Measurements from ENCODE around the gene OOSP3. TPM values are rescaled to one million over a fixed set of nuclear protein-coding genes. Genes with fewer than 3 reads are reported as not detected.
"Not testable (repeated sequence)": the region's sequence is repeated elsewhere in the genome, so short reads cannot be mapped to it uniquely, and the experiment has no call there.

OOSP3 gene
- total RNA-seq, 1 donor from 2014 or later, result not detected

DNA sequence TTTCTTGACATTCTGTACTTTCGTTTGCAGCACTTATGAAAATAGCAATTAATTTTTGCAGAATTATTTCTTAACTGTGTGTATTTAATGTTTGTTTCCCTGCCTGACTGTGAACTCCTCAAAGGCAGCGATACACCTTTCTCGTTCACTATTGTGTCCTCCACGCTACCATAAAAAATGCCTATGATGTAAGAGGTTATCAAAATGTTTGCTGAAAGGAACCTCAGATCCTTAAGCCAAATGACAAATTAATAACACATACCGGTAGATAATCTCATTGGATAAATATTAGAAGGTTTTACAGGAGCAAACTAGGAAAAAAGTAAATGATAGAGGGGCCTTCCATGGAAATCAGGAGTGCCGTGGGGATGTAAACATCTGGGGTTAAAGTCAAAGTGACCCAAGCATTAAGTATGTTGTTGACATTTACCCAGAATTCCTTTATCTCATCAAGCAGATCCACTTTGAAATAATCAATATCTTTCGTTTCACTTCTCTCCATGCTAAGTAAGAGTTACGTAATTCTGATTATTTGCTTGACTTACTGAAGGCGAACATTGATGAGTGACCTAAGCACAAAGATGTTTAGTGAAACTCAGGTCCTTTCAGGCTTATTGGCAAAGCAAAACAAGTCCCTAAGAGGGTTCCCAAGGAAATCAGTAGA is 2.6 kb upstream of the OOSP3 start:
- DNase-seq (ENCODE audit: low spot score), result no peak

DNA sequence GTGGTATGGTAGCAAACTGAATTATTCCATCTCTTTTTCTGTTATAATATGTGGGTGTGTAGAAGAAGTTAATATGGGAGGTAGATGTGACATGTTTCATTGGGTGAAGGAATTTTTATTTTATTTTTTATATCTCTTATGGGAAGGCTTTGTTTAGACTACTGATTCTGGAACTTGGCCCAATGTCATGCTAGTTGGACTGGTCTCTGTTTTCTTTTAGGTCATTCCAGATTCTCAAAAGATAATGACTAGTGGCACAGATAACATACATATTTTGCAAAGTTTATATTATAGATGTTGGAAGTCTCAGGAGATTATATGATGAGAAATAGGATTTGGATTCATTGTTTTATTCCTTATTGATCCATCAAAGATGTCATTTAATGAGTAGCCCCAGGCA is 1.3 kb upstream of the OOSP3 start:
- no peak for DNase-seq (ENCODE audit: low spot score)

DNA sequence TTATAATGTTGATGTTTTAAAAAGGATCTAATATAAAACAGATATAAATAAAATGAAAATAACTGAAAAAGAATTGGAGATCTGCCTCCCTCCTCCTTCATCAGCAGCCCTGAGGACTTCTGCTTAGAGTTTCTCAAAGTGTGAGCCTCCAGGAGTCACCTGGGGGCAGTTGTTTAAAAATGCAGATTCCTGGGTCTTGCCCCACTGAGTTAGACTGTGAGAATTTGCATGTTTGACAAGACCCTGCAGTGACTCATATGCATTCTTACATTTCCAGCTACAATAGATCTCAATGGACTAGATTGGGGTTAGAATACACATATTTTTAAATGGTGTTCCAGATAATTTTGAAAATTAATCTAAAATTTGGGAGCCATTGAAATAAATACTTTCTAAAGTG is 798 bp upstream of the OOSP3 start:
- DNase-seq (ENCODE audit: low spot score), result no peak

- no peak for DNase-seq (ENCODE audit: low spot score)
These were observed 985 bp downstream of the OOSP3 start for GRCh38 chr11:59879567-59879966.

- no peak for DNase-seq (ENCODE audit: low spot score)
These were observed 5.0 kb downstream of the OOSP3 start for GRCh38 chr11:59883597-59883996.

- DNase-seq (ENCODE audit: low spot score), result not testable (repeated sequence)
These were observed 8.6 kb downstream of the OOSP3 start for GRCh38 chr11:59887156-59887555.

DNA sequence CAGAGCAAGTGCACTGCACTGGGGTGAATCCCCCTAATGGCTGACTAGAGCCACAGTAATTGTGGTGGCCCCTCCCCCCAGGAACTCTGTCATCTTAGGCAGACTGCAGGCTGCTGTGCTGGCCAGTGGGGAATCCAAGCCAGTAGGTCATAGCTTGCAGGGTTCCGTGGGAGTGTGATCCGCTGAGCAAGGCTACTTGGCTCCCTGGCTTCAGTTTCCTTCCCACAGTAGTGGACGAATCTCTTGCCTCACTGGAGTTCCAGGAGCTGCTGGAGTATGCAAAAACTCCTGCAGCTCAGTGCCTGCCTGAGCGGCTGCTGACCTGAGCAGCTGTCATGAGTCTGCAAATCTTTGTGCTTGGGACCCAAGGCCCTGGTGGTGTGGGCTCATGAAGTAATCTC is 13.2 kb downstream of the OOSP3 start:
- DNase-seq (ENCODE audit: low spot score), result no peak

DNA sequence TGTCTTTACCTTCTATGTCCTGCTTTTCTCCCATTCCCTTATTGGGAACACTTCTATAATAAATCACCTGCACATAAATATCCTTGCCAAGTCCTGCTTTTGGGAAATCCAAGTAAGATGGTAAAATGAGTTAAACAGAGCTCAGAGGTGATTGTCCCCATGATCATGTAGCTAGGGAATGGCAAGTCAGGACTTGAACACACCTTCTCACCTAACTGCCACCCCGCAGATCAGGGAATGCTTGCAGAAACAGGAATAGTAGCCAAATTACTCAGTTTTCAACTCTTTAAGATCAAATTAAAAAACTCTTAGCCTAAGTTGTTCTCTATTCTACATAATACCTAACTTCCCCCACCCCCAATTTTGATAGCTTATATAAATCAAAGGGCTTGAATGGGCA is 16.0 kb downstream of the OOSP3 start:
- DNase-seq (ENCODE audit: low spot score), result no peak

DNA sequence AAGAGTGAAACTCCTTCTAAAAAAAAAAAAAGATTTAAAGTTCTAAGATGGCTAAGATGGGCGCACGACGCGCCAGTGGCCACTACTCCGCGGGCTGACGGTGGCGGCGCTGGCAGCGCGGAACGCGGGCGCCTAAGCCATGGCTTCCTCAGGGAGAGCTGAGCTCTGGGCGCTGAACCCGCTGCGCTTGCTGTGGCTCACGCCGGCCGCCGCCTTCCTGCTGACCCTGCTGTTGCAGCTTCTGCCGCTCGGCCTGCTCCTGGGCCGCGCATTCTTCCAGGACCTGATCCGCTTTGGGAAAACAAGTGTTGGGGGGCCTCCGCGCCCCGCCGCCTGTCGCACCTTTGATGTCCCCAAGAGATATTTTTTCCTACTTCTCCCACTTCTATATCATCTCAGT is 19.5 kb downstream of the OOSP3 start:
- DNase-seq (ENCODE audit: low spot score), result no peak

- no peak for DNase-seq (ENCODE audit: low spot score)
These were observed 20.1 kb downstream of the OOSP3 start for GRCh38 chr11:59898650-59899049.

DNA sequence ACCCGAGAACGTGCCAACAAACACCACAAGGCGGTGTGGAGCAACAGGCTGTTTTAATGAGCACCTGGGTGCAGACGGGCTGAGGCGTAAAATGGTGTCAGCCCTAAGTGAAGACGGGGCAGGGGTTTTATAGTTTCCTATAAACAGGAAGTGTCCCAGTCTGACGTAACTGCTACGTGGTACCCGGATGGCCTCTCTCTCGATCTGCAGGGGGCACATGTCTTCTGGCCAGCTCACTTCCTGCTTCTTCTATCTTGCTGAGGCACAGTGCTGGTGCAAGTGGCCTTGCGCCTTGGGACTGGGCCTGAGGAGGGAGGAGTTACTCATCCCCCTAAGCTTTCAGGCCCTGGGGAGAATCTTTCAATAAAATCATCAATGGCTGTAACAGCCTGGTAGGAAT is 20.9 kb downstream of the OOSP3 start:
- no peak for DNase-seq (ENCODE audit: low spot score)

- no peak for DNase-seq (ENCODE audit: low spot score)
These were observed 22.0 kb downstream of the OOSP3 start for GRCh38 chr11:59900366-59901126.

DNA sequence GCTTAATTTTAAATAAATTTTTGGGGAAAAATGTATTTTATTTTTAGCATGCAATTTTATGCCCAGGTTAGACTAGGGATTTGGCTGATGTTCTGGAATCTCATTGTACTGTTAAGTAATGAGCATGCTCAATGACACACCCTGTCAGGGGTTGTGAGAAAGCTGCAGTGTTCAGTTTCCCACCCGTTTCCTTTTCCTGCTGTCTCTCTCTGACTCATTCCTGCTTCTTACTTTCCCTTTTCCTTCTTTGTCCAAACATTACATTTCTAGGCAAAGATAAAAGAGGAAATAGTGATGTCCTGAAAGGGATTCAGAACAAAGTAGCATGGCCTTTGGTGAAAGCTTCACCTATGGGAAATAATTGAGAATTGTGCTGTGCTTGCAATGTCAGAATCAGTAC is 22.7 kb downstream of the OOSP3 start:
- DNase-seq (ENCODE audit: low spot score), result peak; percentile 3

DNA sequence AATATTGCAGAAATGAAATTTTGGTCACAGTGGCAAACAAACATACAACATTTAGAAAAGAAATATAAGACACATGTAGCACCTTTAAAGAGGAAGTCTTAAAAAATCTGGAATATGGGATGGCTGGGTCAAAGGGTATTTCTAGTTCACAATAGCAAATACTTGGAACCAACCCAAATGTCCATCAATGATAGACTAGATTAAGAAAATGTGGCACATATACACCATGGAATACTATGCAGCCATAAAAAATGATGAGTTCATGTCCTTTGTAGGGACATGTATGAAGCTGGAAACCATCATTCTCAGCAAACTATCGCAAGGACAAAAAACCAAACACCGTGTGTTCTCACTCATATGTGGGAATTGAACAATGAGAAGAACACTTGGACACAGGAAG is 25.0 kb downstream of the OOSP3 start:
- not testable (repeated sequence) for DNase-seq (ENCODE audit: low spot score)

DNA sequence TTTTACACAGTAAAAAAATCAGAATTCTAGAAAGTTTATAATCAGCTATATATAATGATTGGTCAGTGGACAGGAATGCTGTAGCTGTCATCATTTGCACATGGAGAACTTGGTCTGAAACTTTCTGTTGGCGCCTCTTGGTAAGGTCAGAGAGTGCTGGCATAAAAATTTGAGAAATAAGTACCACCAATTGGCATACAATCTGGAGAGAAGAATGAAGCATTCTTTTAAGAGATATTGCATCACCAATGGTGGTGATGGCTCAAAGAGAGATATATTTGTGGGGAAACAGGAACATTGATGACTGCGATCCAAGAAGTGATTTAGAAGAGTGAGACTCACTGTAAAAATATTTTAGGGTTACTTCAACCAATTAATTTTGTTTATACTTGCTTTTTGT is 39.9 kb downstream of the OOSP3 start:
- DNase-seq (ENCODE audit: low spot score), result no peak

DNA sequence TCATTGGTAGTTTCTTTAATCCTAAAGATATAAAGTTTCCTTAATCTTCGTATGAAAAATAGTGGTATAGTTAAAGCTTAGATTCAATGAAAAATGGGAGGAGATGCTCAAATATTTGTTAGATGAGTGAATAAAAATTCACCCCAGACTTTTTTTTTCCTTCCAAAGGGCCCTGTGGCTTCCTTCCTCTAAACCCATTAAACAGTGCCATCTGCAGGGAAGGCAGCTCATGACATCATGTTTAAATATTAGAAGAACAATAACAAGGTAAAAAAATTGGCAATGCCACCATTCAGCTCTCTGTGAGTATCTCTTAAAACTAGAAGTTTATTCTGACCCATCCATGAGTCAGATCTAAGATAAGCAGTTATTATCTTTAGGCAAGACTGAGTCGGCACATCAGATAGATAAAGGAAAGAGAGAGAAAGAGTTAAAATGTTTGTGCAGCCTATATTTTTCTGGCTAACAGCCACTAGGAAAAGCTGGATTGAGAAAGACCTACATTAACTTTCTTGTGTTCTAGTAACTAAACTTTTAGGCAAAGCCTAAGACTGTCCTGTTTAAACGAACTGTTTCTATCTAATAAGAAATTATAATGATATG is 40.5 kb downstream of the OOSP3 start:
- peak; percentile 3 for DNase-seq (ENCODE audit: low spot score)

DNA sequence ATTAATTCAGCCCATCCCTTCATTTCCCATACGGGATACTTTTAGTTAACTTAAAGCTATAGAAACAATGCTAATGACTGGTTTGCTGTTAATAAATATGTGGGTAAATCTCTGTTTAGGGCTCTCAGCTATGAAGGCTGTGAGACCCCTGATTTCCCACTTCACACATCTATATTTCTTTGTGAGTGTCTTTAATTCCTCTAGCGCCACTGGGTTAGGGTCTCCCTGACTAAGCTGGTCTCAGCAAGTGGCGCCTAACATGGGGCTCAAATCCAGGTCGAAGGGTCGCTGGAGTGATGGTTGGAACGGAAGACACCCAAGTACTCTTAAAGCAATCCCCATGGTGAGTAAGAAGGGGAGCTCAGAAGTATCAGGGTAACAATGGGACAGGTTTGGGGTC is 45.2 kb downstream of the OOSP3 start:
- no peak for DNase-seq (ENCODE audit: low spot score)

DNA sequence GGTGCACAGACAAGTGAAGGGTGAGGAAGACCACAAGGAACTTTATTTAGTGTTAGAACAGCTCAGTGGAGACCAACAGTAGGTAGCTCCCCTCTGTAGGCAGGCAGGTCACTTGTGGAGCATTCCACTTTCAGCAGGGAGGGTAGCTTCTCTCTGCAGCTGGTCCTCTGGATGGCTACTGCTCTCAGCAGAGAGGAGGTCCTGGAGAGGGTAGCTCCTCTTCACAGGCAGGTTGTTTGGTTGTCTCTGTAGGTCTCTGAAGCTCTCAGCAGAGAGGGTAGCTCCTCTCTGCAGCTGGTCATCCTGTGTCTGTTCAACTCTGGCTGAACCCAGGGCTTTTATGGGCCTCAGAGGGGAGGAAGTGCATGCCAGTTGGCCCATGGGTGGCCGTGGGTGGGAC is 53.1 kb downstream of the OOSP3 start:
- no peak for DNase-seq (ENCODE audit: low spot score)

GRCh38 chr11:59938132-59938531 is 59.5 kb downstream of the OOSP3 start, which contains the start of gene OOSP1:
Gene OOSP1 (plus strand): TSS chr11:59938432. CDS start chr11:59938455, 23 bp downstream.
- no peak for DNase-seq (ENCODE audit: low spot score)

- no peak for DNase-seq (ENCODE audit: low spot score)
These were observed 60.1 kb downstream of the OOSP3 start for GRCh38 chr11:59938718-59939117.

- DNase-seq (ENCODE audit: low spot score), result no peak
These were observed 60.9 kb downstream of the OOSP3 start for GRCh38 chr11:59939482-59939881.

GRCh38 chr11:59941091-59941490 is 62.5 kb downstream of the OOSP3 start:
- no peak for DNase-seq (ENCODE audit: low spot score)
